Suppressor macrophage (primary cell): ENCODE data around the gene ARMC3.
A peak's percentile ranks its signal among the peaks of the same experiment; 100 is the strongest.

Experiments
- DNase-seq, 4 experiments: peaks; one replicate each; pipeline ENCODE4 v3.0.0-alpha.2; 2020 to 2022

The ARMC3 gene

DNA sequence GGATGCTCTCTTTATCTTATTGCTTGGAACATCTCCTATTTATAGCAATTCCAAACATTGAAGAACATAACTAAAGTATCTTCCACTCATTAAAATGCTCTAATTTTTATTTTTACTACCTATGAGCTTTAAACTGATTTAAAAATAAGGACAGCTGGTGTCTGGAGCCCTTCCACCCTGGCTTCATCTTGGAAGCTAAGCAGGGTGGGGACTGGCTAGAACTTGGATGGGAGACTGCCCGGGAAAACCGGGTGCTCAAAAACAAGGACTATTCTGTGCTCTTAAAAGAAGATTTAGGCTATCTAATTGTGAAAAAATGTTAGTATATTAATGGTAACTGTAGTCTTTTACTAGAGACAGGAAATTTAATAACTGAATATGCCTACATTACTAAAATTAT, 69.2 kb downstream of the ARMC3 start:
- DNase-seq = no peak

GRCh38 chr10:22998091-22998490, 70.2 kb downstream of the ARMC3 start:
- no peak for DNase-seq

DNA sequence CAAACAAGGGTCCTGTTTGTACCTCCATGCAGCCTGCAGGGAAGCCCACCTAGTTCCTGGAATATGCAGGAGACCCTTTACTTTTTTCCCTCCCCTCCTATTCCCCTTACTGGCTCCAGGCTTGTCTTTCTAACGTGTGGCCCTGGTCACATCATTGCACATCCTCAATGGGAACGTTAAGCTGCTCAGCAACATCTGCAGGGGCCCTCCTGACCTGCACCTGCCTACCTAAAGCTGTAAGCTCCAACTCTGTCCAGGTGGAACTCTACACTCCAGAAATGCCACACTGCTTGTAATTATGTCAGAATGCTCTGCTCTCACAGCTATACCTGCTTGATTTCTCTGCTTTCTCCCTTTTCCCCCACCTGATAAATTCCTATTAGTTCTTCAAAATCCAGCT, 72.1 kb downstream of the ARMC3 start:
- DNase-seq = no peak

GRCh38 chr10:23001901-23002516, 74.2 kb downstream of the ARMC3 start:
- no peak for DNase-seq

- no peak for DNase-seq
Observed at GRCh38 chr10:23005150-23005549, 77.3 kb downstream of the ARMC3 start.

- DNase-seq = no peak
Observed at GRCh38 chr10:23013581-23014335, 85.9 kb downstream of the ARMC3 start.

GRCh38 chr10:23015021-23015707, 87.3 kb downstream of the ARMC3 start:
- peak in 1 of 4 experiments; percentile 2 for DNase-seq

DNA sequence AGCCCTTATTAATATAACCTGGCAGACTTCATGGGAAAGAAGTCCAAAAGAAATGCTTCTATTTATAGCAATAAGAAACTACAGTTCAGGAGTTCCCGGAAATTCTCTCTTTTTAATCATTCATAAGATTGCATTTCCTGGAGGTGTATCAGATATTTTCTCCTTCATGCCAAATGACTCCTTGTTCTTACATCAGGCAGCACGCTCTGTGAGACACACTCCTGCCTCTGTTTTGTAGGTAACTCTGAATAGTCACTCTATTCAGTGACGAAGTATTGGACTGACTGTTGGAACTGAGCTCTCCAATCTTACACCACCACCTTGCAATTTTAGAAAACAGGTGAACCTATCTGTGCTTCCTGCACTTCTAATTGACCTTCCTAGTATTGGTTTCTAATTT, 88.8 kb downstream of the ARMC3 start:
- DNase-seq = no peak

- DNase-seq = no peak
Observed at GRCh38 chr10:23019633-23020032, 91.8 kb downstream of the ARMC3 start.

GRCh38 chr10:23021430-23021829, 93.6 kb downstream of the ARMC3 start:
- DNase-seq = no peak

- no peak for DNase-seq
Observed at GRCh38 chr10:23024002-23024401, 96.1 kb downstream of the ARMC3 start.

DNA sequence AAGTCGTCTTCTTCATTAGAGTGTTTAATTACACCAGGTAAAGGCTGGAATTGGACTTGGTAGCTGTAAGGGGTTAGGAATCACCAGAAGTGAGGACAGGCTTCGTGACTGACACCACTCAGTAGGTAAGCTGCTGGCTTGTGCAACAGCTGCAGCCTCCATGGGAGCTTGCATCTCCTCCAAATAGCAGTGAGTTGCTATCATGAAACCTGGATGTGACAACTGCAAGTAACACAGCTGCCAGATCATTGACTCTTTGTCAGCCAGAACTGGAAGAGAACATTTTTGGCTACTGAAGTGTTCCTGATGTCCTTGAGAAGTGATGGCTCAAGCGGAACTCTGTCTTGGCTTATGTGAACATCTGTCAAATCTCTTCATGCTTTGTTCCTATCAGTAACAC, 103.5 kb downstream of the ARMC3 start:
- DNase-seq = no peak

DNA sequence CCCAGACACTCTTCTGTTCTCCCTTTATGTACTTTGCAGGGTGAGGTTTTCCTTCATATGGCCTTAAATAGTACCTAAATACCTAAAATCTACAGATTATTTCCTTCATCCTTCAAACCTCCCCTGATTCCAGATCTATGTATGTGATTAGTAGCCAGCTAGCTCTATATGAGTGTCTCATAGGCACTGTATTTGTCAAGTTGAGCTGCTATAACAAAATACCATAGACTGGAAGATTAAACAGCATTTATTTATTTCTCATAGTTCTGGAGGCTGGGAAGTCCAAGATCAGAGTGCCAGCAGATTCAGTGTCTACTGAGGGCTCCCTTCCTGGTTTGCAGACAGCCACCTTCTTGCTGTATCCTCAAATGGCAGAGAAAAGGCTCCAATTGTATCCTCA, 106.9 kb downstream of the ARMC3 start:
- no peak for DNase-seq

DNA sequence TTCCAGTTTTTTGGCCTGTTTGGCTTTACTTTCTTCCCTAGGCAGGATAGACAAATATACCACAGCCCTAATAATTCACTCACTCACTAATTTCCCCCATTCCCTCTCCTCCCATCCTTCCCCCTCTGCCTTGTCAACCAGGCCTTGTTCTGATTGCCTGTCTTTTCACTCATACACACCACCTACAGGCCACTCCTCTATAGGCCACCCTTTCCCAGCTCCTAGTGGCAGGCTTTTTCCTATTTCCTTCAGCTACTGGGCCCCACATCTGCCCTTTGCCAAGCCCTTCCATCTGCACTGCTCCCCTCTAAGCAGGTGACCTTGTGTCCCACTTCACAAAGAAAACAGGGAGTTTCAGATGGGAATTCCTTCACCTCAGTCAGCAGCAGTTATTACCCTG, 107.7 kb downstream of the ARMC3 start:
- no peak for DNase-seq

GRCh38 chr10:23037152-23037551, 109.3 kb downstream of the ARMC3 start:
- no peak for DNase-seq

- no peak for DNase-seq
Observed at GRCh38 chr10:23037561-23037960, 109.7 kb downstream of the ARMC3 start.

DNA sequence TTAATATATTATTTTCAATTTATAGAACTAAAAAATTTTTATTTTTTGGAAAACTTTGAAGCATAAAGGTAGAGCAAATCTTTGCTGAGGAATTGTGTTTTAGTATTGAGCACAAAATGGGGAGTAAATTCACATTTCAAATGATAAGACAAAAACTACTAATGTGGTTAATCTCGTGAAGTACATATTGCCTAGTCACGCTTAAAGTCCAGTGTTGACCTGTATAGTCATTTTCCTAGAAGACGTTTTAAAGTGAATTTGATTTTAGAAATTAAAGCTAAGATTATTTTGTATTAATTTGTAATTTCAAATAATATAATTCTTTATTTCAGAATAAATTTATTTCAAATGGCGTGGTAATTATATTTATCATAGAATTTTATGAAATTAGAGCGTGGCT, 110.3 kb downstream of the ARMC3 start:
- no peak for DNase-seq

GRCh38 chr10:23040002-23040401, 112.1 kb downstream of the ARMC3 start:
- DNase-seq = no peak

GRCh38 chr10:23046027-23046426, 118.2 kb downstream of the ARMC3 start:
- DNase-seq = no peak

GRCh38 chr10:23047201-23048050, 119.6 kb downstream of the ARMC3 start:
- no peak for DNase-seq

DNA sequence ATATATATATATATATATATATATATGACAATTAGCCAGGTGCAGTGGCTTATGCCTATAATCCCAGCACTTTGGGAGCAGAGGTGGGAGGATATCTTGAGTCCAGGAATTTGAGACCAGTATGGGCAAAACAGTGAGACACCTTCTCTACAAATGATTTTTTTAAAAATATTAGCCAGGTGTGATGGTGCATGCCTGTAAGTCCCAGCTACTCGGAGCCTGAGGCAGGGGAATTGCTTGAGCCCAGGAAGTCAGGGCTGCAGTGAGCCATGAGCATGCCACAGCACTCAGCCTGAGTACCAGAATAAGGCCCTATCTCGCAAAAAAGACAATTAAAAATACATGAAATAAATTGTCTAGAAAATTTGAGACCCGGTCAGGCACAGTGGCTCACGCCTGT, 120.3 kb downstream of the ARMC3 start:
- no peak for DNase-seq

- no peak for DNase-seq
Observed at GRCh38 chr10:23051278-23051677, 123.4 kb downstream of the ARMC3 start.

DNA sequence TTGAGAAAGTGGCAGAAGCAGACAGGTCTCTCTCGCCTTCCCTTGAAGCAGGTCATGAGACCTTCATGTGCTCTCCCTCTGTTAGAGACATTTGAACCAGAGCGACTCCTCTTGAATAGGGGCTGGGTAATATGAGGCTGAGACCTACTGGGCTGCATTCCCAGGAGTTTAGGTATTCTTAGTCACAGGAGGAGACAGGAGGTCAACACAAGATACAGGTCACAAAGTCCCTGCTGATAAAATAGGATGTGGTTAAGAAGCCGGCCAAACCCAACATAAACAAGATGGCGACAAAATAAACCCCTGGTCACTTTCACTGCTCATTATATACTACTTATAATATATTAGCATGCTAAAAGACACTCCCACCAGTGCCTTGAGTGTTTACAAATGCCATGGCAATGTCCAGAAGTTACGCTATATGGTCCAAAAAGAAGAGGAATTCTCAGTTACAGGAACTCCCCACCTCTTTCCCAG, 124.0 kb downstream of the ARMC3 start:
- no peak for DNase-seq
